Liver (tissue), 9 donors: ENCODE results near the gene TMEM255A. TPM values are rescaled to one million over a fixed set of nuclear protein-coding genes. Genes with fewer than 3 reads are reported as not detected.

Source experiments
- DNase-seq: peaks from one replicate; pipeline ENCODE4 v3.0.0-alpha.2; 2017; ENCODE audit warnings: low spot score
- H3K27ac ChIP-seq, 2 donors: one replicate each; pipeline ENCODE4 v1.7.0; 2013; ENCODE audit warnings: inconsistent platforms in 2 of 2, low read length in 2 of 2, control low read depth in 1 of 2, low read depth in 1 of 2, mild to moderate bottlenecking in 1 of 2
- H3K27me3 ChIP-seq, 4 donors: one replicate each; pipeline versions ENCODE4 v1.6.1 to v1.7.0; 2013; ENCODE audit warnings: low read length in 3 of 4, inconsistent platforms in 1 of 4, mild to moderate bottlenecking in 1 of 4, moderate library complexity in 1 of 4; ENCODE audit not compliant: control insufficient read depth in 4 of 4, insufficient read depth in 4 of 4
- H3K36me3 ChIP-seq, 4 donors: one replicate each; pipeline versions ENCODE4 v1.6.1 to v1.7.0; 2013; ENCODE audit warnings: low read length in 3 of 4, mild to moderate bottlenecking in 3 of 4, low read depth in 1 of 4, moderate library complexity in 1 of 4; ENCODE audit not compliant: control insufficient read depth in 4 of 4, insufficient read depth in 3 of 4
- H3K4me1 ChIP-seq, 4 donors: one replicate each; pipeline versions ENCODE4 v1.6.1 to v1.7.0; 2013; ENCODE audit warnings: low read length in 3 of 4, mild to moderate bottlenecking in 3 of 4, moderate library complexity in 1 of 4; ENCODE audit not compliant: control insufficient read depth in 4 of 4, insufficient read depth in 4 of 4
- H3K4me3 ChIP-seq, 3 donors: one replicate each; pipeline versions ENCODE4 v1.6.1 to v1.7.0; 2013; ENCODE audit warnings: low read length in 3 of 3, control low read depth in 1 of 3, low read depth in 1 of 3, mild to moderate bottlenecking in 1 of 3
- H3K9ac ChIP-seq, 2 donors: one replicate each; pipeline ENCODE4 v1.7.0; 2013; ENCODE audit warnings: low read length in 2 of 2, mild to moderate bottlenecking in 2 of 2, moderate library complexity in 2 of 2, control low read depth in 1 of 2, low read depth in 1 of 2
- H3K9me3 ChIP-seq, 4 donors: one replicate each; pipeline versions ENCODE4 v1.6.1 to v1.7.0; 2013; ENCODE audit warnings: low read length in 3 of 4; ENCODE audit not compliant: control insufficient read depth in 4 of 4
- ATF3 ChIP-seq: IDR thresholded peaks from 2 replicates; pipeline ENCODE4 v1.6.1; 2016; ENCODE audit warnings: antibody characterized with exemption
- EGR1 ChIP-seq, 2 donors: IDR thresholded peaks; 2 replicates each; pipeline ENCODE4 v1.6.1; 2016 to 2018; ENCODE audit warnings: antibody characterized with exemption in 2 of 2, low read depth in 2 of 2
- FOXA2 ChIP-seq: IDR thresholded peaks from 2 replicates; pipeline ENCODE4 v1.6.1; 2016; ENCODE audit warnings: antibody characterized with exemption
- HNF4A ChIP-seq, 2 donors: conservative IDR thresholded peaks; 2 replicates each; pipeline ENCODE4 v1.6.1; 2016; ENCODE audit warnings: antibody characterized with exemption in 2 of 2, mild to moderate bottlenecking in 2 of 2
- HNF4G ChIP-seq: IDR thresholded peaks from 2 replicates; pipeline ENCODE4 v1.6.1; 2016; ENCODE audit warnings: antibody characterized with exemption
- JUND ChIP-seq, 2 donors: IDR thresholded peaks; 2 replicates each; pipeline ENCODE4 v1.6.1; 2016; ENCODE audit warnings: antibody characterized with exemption in 2 of 2
- NR2F2 ChIP-seq: IDR thresholded peaks from 2 replicates; pipeline ENCODE4 v1.6.1; 2016; ENCODE audit warnings: antibody characterized with exemption
- RAD21 ChIP-seq, 2 donors: IDR thresholded peaks; 2 replicates each; pipeline ENCODE4 v1.6.1; 2016; ENCODE audit warnings: antibody characterized with exemption in 2 of 2, mild to moderate bottlenecking in 2 of 2
- REST ChIP-seq: IDR thresholded peaks from 2 replicates; pipeline ENCODE4 v1.6.1; 2016; ENCODE audit warnings: antibody characterized with exemption, mild to moderate bottlenecking
- RXRA ChIP-seq, 2 donors: IDR thresholded peaks; 2 replicates each; pipeline ENCODE4 v1.6.1; 2017 to 2018; ENCODE audit warnings: antibody characterized with exemption in 2 of 2, mild to moderate bottlenecking in 1 of 2
- TAF1 ChIP-seq: conservative IDR thresholded peaks from 2 replicates; pipeline ENCODE4 v1.6.1; 2016; ENCODE audit warnings: antibody characterized with exemption, mild to moderate bottlenecking
- YY1 ChIP-seq: IDR thresholded peaks from 2 replicates; pipeline ENCODE4 v1.6.1; 2016; ENCODE audit warnings: antibody characterized with exemption, mild to moderate bottlenecking
- WGBS: extraction: QIAGEN DNeasy Blood & Tissue Kit; methylation state at CpG from one replicate; pipeline ENCODE4 v1.1.7; 2013; 5-methylcytosine and 5-hydroxymethylcytosine counted together
- polyA plus RNA-seq, 2 donors: library from polyadenylated mRNA; stranded (reverse) in 1 of 2; unstranded in 1 of 2; fragments of 200-250 nt in 1 of 2; fragments of >200 nt in 1 of 2; fragmentation: Nextera tagmentation in 1 of 2; extraction: Ambion mirVana in 1 of 2; gene quantifications; one replicate each; pipeline versions ENCODE4 v1.2.1 to v1.2.3, GENCODE V29; 2013 to 2015
- total RNA-seq, 2 donors: library from RNA; depleted of rRNA; stranded (reverse); fragments of >200 nt; gene quantifications; one replicate each; pipeline ENCODE4 v1.2.3, GENCODE V29; 2014
- TF ChIP-seq, protein P1 (sequence below): fragments of 150-350 bp; IDR thresholded peaks from 2 replicates; pipeline ENCODE4 v1.5.1; 2017; ENCODE audit warnings: improper control_type of control experiment, low read depth, low read length; ENCODE audit not compliant: missing input control
- TF ChIP-seq, protein P2 (sequence below): IDR thresholded peaks from 2 replicates; pipeline ENCODE4 v1.6.1; 2016; ENCODE audit warnings: antibody characterized with exemption
- donor health status: healthy.
- donor health status: healthy.
- donor health status: healthy.
- donor health status: healthy.
- donor health status: healthy.

TMEM255A gene
- total and polyA plus RNA-seq, 4 donors: 0.08 TPM; not detected in 3

DNA sequence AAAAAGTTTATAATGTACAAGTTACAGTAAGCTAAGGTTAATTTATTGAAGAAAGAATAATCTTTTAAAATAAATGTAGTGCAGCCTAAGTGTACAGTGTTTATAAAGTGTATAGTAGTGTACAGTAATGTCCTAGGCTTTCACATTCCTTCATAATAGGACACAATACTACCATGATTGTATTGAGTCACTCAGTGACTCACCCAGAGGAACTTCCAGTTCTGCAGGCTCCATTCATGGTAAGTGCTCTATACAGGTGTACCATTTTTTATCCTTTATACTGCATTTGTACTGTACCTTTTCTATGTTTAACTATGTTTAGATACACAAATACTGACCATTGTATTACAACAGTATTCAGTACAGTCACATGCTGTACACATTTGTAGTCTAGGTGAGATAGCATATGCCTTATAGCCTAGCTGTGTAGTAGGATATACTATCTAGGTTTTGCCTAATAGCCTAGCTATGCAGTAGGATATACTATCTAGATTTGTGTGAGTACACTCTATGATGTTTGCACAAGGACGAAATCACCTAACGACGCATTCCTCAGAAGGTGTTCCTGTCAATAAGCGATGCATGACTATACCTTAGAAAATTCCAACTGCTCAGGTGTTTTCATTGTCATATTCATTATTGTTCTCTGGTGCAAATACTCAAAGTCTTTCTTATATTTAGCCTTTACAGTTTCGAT is 5.5 kb upstream of the TMEM255A start:
- no peaks in the 10 kb centered on the region for H3K36me3 ChIP-seq
- 49% methylated on average over 5 of the region's 5 CpGs for WGBS
- H3K9me3 ChIP-seq: no peaks in the 10 kb centered on the region
- no peaks in the 10 kb centered on the region for H3K4me1 ChIP-seq
- no peak overlapping the region for H3K27ac ChIP-seq
- H3K27me3 ChIP-seq: peaks cover 0 to 3% (median under 1%) of the 10 kb centered on the region in 4 donors
- no peak for DNase-seq
- no peak overlapping the region for H3K4me3 ChIP-seq
- no peak overlapping the region for H3K9ac ChIP-seq
- TF ChIP-seq, protein P1, sequence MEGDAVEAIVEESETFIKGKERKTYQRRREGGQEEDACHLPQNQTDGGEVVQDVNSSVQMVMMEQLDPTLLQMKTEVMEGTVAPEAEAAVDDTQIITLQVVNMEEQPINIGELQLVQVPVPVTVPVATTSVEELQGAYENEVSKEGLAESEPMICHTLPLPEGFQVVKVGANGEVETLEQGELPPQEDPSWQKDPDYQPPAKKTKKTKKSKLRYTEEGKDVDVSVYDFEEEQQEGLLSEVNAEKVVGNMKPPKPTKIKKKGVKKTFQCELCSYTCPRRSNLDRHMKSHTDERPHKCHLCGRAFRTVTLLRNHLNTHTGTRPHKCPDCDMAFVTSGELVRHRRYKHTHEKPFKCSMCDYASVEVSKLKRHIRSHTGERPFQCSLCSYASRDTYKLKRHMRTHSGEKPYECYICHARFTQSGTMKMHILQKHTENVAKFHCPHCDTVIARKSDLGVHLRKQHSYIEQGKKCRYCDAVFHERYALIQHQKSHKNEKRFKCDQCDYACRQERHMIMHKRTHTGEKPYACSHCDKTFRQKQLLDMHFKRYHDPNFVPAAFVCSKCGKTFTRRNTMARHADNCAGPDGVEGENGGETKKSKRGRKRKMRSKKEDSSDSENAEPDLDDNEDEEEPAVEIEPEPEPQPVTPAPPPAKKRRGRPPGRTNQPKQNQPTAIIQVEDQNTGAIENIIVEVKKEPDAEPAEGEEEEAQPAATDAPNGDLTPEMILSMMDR: no peak
- no peak for TF ChIP-seq NR2F2

DNA sequence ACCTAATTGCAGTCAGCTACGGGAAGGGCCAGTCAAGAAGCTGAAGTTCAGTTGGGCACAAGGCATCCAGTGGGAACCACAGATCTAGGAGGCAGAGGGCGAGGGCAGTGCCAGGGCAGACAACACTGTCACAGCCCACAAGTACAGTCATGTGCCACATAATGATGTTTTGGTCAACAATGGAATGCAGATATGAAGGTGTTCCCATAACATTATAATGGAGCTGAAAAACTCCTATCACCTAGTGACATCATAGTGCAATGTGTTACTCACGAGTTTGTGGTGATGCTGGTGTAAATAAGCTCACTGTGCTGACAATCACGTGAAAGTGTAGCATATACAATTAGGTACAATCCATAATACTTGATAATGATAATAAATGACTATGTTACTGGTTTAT is 4.5 kb upstream of the TMEM255A start:
- no peaks in the 10 kb centered on the region for H3K9me3 ChIP-seq
- 37% methylated on average over 4 of the region's 4 CpGs for WGBS
- H3K4me1 ChIP-seq: peaks cover 1 to 6% (median 5%) of the 10 kb centered on the region in 4 donors
- H3K27me3 ChIP-seq: peaks cover 0 to 3% (median under 1%) of the 10 kb centered on the region in 4 donors
- DNase-seq: no peak
- no peak overlapping the region for H3K27ac ChIP-seq
- H3K36me3 ChIP-seq: no peaks in the 10 kb centered on the region
- no peak overlapping the region for H3K9ac ChIP-seq
- TF ChIP-seq HNF4G (no peak), YY1 (no peak), RAD21 (IDR thresholded peaks at IDR 0.05) (no peak), HNF4A (conservative IDR thresholded peaks at IDR 0.05) (no peak), EGR1 (IDR thresholded peaks at IDR 0.05; ENCODE audit: low read depth in 2 of 2) (no peak), FOXA2 (no peak), NR2F2 (no peak), TAF1 (no peak), RXRA (IDR thresholded peaks at IDR 0.05) (no peak), JUND (IDR thresholded peaks at IDR 0.05) (no peak)
- TF ChIP-seq, protein P2, sequence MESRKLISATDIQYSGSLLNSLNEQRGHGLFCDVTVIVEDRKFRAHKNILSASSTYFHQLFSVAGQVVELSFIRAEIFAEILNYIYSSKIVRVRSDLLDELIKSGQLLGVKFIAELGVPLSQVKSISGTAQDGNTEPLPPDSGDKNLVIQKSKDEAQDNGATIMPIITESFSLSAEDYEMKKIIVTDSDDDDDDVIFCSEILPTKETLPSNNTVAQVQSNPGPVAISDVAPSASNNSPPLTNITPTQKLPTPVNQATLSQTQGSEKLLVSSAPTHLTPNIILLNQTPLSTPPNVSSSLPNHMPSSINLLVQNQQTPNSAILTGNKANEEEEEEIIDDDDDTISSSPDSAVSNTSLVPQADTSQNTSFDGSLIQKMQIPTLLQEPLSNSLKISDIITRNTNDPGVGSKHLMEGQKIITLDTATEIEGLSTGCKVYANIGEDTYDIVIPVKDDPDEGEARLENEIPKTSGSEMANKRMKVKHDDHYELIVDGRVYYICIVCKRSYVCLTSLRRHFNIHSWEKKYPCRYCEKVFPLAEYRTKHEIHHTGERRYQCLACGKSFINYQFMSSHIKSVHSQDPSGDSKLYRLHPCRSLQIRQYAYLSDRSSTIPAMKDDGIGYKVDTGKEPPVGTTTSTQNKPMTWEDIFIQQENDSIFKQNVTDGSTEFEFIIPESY: no peak
- no peak overlapping the region for H3K4me3 ChIP-seq

GRCh38 chrX:120311727-120312063 is 434 bp upstream of the TMEM255A start:
- Histone ChIP-seq H3K27ac (no peak overlapping the region), H3K9me3 (no peaks in the 10 kb centered on the region), H3K36me3 (no peaks in the 10 kb centered on the region), H3K4me3 (no peak overlapping the region), H3K4me1 (peaks cover 6 to 23% (median 17%) of the 10 kb centered on the region in 4 donors), H3K27me3 (peaks cover 0 to 7% (median 1%) of the 10 kb centered on the region in 4 donors), H3K9ac (no peak overlapping the region)
- TF ChIP-seq FOXA2 (no peak), REST (no peak), ATF3 (no peak), TAF1 (no peak)
- DNase-seq: no peak
- WGBS: 66% methylated on average over 4 of the region's 4 CpGs
